Subcutaneous abdominal adipose tissue (tissue), 5 donors: ENCODE data around the gene ATF7IP2.

ENCODE experiments used
- H3K27ac ChIP-seq: one replicate; pipeline ENCODE4 v1.7.0; 2013; ENCODE audit warnings: low read depth, mild to moderate bottlenecking, inconsistent platforms, low read length, moderate library complexity
- H3K27me3 ChIP-seq, 5 donors: one replicate each; pipeline ENCODE4 v1.7.0; 2013; ENCODE audit warnings: low read length in 5 of 5, inconsistent platforms in 1 of 5; ENCODE audit not compliant: control insufficient read depth in 5 of 5, insufficient read depth in 4 of 5
- H3K36me3 ChIP-seq, 5 donors: one replicate each; pipeline ENCODE4 v1.7.0; 2013; ENCODE audit warnings: low read length in 5 of 5; ENCODE audit not compliant: control insufficient read depth in 5 of 5, insufficient read depth in 5 of 5
- H3K4me1 ChIP-seq, 5 donors: one replicate each; pipeline ENCODE4 v1.7.0; 2013; ENCODE audit warnings: low read length in 5 of 5, mild to moderate bottlenecking in 3 of 5, moderate library complexity in 1 of 5; ENCODE audit not compliant: control insufficient read depth in 5 of 5, insufficient read depth in 5 of 5
- H3K4me3 ChIP-seq, 5 donors: one replicate each; pipeline ENCODE4 v1.7.0; 2013; ENCODE audit warnings: low read length in 5 of 5, low read depth in 1 of 5
- H3K9ac ChIP-seq, 5 donors: one replicate each; pipeline ENCODE4 v1.7.0; 2013; ENCODE audit warnings: low read length in 5 of 5, mild to moderate bottlenecking in 4 of 5, moderate library complexity in 3 of 5
- H3K9me3 ChIP-seq, 5 donors: one replicate each; pipeline ENCODE4 v1.7.0; 2013; ENCODE audit warnings: low read length in 5 of 5; ENCODE audit not compliant: control insufficient read depth in 5 of 5
- donor health status: healthy.
- donor health status: healthy.
- donor health status: healthy.
- donor health status: healthy.
- donor health status: healthy.

Gene ATF7IP2

DNA sequence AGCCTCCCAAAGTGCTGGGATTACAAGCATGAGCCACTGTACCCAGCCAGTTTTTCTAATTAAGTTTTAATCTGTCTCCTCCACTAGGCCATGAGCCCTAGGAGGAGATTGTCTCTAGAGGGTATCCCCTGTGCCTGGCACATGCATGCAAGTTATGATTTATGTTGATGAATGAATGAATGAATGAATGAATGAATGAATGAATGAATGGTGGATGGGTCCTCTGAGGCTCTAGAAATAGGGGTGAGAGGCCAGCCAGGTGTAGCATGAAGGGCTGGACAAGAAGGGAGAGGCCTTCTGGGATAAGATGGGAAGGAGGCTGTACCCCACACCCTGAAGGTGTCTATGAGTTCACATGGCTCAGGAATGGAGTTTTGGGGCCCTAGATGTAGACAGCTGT is 145.7 kb downstream of the ATF7IP2 start:
- Histone ChIP-seq H3K27me3 (no peaks in the 10 kb centered on the region), H3K4me1 (no peaks in the 10 kb centered on the region), H3K4me3 (no peak overlapping the region), H3K36me3 (peaks cover 0 to 65% (median 48%) of the 10 kb centered on the region in 5 donors), H3K9me3 (no peaks in the 10 kb centered on the region), H3K27ac (no peak overlapping the region), H3K9ac (no peak overlapping the region)
